DLD1 (cell line): ENCODE measurements around the gene USP44.
"Not testable (repeated sequence)": the region's sequence is repeated elsewhere in the genome, so short reads cannot be mapped to it uniquely, and the experiment has no call there.

ENCODE experiments used
- in situ Hi-C: cut with HindIII; loops from 2 replicates; pipeline ENCODE4 v1.10.0; 2017; ENCODE audit warnings: low sequenced_read_pairs

Gene USP44

GRCh38 chr12:95515197-95515596, 36.1 kb downstream of the USP44 start:
- in situ Hi-C loops: no loop called here

GRCh38 chr12:95513599-95513998, 37.7 kb downstream of the USP44 start:
- in situ Hi-C loops: no loop called here

GRCh38 chr12:95511977-95512376, 39.3 kb downstream of the USP44 start:
- in situ Hi-C loops: no loop called here

- in situ Hi-C loops: no loop called here
Measured at GRCh38 chr12:95509300-95509699, 42.0 kb downstream of the USP44 start.

GRCh38 chr12:95506707-95507523, 44.4 kb downstream of the USP44 start:
- in situ Hi-C loops: no loop called here

GRCh38 chr12:95505039-95505438, 46.2 kb downstream of the USP44 start:
- in situ Hi-C loops: no loop called here

GRCh38 chr12:95504140-95504539, 47.1 kb downstream of the USP44 start:
- in situ Hi-C loops: no loop called here

- in situ Hi-C loops: no loop called here
Measured at GRCh38 chr12:95499772-95500171, 51.5 kb downstream of the USP44 start.

GRCh38 chr12:95498968-95499367, 52.3 kb downstream of the USP44 start:
- in situ Hi-C loops: no loop called here

GRCh38 chr12:95497031-95497430, 54.2 kb downstream of the USP44 start:
- in situ Hi-C loops: no loop called here

- in situ Hi-C loops: no loop called here
Measured at GRCh38 chr12:95495433-95495832, 55.8 kb downstream of the USP44 start.

GRCh38 chr12:95494888-95495287, 56.4 kb downstream of the USP44 start:
- in situ Hi-C loops: no loop called here

- in situ Hi-C loops: no loop called here
Measured at GRCh38 chr12:95492462-95492861, 58.8 kb downstream of the USP44 start.

GRCh38 chr12:95487024-95487423, 64.3 kb downstream of the USP44 start:
- in situ Hi-C loops: no loop called here

- in situ Hi-C loops: no loop called here
Measured at GRCh38 chr12:95484524-95484923, 66.8 kb downstream of the USP44 start.

- in situ Hi-C loops: not testable (repeated sequence)
Measured at GRCh38 chr12:95482564-95482963, 68.7 kb downstream of the USP44 start.

- in situ Hi-C loops: no loop called here
Measured at GRCh38 chr12:95481888-95482287, 69.4 kb downstream of the USP44 start.

- in situ Hi-C loops: no loop called here
Measured at GRCh38 chr12:95481072-95481471, 70.2 kb downstream of the USP44 start.

GRCh38 chr12:95480230-95480629, 71.0 kb downstream of the USP44 start:
- in situ Hi-C loops: no loop called here

- in situ Hi-C loops: no loop called here
Measured at GRCh38 chr12:95474660-95474958, 76.7 kb downstream of the USP44 start.

GRCh38 chr12:95473884-95474659, 77.2 kb downstream of the USP44 start, which contains the start of gene METAP2:
METAP2 (plus strand) TSS chr12:95474152; CDS start chr12:95474180, 28 bp downstream.
- in situ Hi-C loops: no loop called here

- in situ Hi-C loops: no loop called here
Measured at GRCh38 chr12:95473231-95473883, 77.9 kb downstream of the USP44 start.
